GM10266 (cell line): ENCODE measurements around the gene NRG3.

Source experiments
- DNase-seq: peaks from one replicate; pipeline ENCODE4 v3.0.0; 2012; ENCODE audit errors: extremely low spot score
- CTCF ChIP-seq: IDR thresholded peaks from 2 replicates; pipeline ENCODE4 v1.5.1; 2012; ENCODE audit warnings: mild to moderate bottlenecking, low read depth; ENCODE audit not compliant: control insufficient read depth, insufficient read depth; ENCODE audit errors: missing control alignments

NRG3 gene

GRCh38 chr10:82310839-82311238 lies 435.8 kb downstream of the NRG3 start:
- DNase-seq: no peak
- no peak for TF ChIP-seq CTCF

- TF ChIP-seq CTCF: no peak
Measured at GRCh38 chr10:82313401-82313800, 438.4 kb downstream of the NRG3 start.

GRCh38 chr10:82318534-82318933 lies 443.5 kb downstream of the NRG3 start:
- no peak for TF ChIP-seq CTCF
- no peak for DNase-seq

More at GRCh38 chr10:82313401-82313800, 438.4 kb downstream of the NRG3 start:
- no peak for DNase-seq

- no peak for TF ChIP-seq CTCF
Measured at GRCh38 chr10:82319074-82319473, 444.1 kb downstream of the NRG3 start.

GRCh38 chr10:82319562-82319961 lies 444.6 kb downstream of the NRG3 start:
- no peak for DNase-seq
- no peak for TF ChIP-seq CTCF

More at GRCh38 chr10:82319074-82319473, 444.1 kb downstream of the NRG3 start:
- no peak for DNase-seq

GRCh38 chr10:82321724-82322123 lies 446.7 kb downstream of the NRG3 start:
- DNase-seq: no peak
- TF ChIP-seq CTCF: no peak

- TF ChIP-seq CTCF: no peak
- no peak for DNase-seq
Measured at GRCh38 chr10:82331716-82332115, 456.7 kb downstream of the NRG3 start.

GRCh38 chr10:82335831-82336230 lies 460.8 kb downstream of the NRG3 start:
- no peak for DNase-seq
- no peak for TF ChIP-seq CTCF
